ENCODE data around the gene EEPD1.

DNA sequence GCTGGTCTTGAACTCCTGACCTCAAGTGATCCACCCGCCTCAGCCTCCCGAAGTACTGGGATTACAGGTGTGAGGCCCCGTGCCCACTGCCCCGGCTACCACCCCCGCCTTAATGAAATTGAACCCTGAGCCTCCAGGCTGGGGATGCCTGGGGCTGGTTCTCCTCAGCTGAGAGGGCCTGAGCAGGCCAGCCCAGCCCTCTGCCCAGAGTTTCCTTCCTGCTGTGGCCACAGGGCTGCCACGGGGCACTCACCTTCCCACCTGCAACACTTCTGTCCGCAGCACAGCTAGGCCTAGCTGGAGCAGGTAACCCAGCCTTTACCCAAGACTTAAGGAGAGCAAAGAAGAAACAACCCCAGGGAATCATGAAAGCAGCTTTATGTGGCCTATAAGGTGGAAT, 158.5 kb downstream of the EEPD1 start:
- TF ChIP-seq POLR2A (IDR thresholded peaks at IDR 0.05): no peak
- no peak for TF ChIP-seq POLR2AphosphoS5 (IDR thresholded peaks at IDR 0.05)
